DMS53 treated with DMSO at 0.1 percent for 48 hours (cell line): ENCODE measurements around the gene NOTCH3.

ENCODE experiments used
- DNase-seq: peaks from one replicate; lab custom pipeline; 2025; ENCODE audit not compliant: unreplicated experiment; lab: John Stamatoyannopoulos, UW

Gene NOTCH3

DNA sequence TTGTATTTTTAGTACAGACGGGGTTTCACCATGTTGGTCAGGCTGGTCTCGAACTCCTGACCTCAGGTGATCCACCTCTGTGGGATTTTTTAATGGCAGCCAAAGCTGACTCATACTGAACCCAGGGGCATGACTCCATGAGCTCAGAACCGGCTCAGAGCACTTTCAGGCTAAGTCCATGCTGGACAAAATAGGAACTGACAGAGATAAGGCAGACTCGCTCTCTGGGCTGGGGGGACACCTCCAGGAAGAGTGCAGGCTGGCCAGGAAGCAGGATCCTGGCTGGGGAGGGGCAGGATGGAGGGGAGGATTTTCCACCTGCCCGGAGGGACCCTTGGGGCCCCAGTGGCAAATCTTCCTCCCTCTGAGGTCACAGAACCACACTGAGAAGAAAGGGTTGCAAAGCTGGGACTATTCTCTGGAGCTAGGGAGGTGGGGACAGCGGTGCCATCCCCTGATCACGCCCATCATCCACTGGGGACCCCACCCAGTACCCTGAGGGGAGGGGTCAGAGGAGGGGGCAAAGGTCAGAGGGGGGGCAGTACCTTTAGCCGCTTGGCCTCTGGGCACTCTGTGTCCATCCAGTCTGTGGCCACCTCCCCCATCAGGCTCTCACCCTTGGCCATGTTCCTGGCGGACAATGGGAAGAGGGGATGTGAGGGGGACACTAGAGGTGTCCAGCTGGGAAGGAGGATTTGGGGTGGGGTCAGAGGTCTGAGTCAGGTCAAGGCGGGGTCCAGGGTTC, 31.1 kb downstream of the NOTCH3 start:
- no peak for DNase-seq

DNA sequence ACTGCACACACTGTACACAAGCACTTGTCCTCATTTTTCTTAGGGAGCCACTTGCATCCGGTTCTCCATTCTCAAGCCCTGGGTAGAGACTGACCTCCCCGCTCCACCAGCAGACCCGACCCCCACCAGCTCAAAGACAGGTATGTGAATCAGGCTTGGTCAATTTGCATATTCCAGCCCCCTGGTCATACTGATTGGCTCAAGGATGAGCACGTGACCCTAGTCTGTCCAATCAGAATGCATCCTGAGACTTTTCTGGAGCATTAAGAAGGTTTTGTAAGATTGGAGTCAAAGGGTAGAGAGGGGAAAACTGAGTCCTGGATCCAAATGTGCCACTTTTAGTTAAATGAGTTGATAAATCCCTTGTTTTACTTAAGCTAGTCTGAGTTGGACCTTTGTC, 34.1 kb downstream of the NOTCH3 start:
- DNase-seq = no peak

DNA sequence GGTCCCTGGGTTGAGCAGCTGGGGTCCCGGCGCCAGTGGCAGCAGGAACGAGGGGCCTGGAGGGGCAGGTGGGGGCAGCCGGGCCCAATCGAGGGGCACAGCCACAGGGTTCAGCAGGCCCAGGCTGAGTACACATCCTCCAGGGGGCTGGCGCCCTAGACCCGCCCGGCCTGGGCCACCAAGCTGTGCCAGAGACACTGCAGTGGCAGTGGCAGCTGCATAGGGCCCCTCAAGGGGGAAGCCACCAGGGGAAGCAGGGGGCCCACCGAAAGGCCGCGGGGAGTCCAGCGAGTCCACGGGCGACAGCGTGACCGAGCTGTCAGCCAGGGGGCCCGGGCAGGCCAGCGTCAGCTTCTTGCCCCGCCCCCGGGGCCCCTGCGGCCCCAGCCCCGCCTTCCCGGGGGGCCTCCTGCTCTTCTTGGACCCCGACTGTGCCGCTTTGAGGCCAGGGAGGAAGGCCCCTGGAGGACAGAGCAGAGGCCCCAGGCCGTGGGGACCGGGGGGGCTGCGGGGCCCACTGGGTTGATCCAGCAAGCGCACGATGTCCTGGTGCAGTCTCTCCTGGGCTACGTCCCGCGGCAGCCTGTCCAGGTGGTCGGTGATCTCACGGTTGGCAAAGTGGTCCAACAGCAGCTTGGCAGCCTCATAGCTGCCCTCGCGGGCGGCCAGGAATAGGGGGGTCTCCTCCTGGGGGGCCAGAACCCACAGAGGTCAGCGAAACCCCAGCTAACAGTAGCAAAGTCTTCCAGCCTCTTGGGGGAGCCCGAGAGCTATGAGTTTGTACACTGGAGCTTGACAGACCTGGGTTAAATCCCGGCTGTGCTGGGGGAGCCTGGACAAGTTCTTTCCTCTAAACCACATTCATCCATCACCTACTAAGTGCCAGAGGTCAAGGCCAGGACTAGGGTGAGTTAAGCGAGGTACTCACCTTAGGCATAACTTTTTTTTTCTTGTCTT, 39.5 kb downstream of the NOTCH3 start:
- no peak for DNase-seq

DNA sequence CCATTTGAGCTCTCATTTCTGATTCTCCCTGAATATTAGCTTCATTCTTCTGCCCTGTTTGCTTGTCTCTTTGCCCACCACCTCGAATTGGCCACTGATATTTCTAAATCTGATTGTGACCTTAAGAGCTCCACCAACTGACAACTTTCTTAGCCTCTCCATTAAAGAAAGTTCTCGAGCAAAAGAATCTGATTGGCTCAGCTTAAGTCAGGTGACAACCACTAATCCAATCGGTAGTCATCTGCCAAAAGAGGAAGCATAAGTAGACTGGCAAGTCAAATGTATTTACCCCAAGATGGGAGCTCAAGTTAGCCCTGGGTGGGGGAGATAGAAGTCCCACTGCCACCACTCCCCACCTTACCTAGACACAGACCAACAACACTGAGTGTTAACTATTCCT, 41.5 kb downstream of the NOTCH3 start:
- DNase-seq = no peak

DNA sequence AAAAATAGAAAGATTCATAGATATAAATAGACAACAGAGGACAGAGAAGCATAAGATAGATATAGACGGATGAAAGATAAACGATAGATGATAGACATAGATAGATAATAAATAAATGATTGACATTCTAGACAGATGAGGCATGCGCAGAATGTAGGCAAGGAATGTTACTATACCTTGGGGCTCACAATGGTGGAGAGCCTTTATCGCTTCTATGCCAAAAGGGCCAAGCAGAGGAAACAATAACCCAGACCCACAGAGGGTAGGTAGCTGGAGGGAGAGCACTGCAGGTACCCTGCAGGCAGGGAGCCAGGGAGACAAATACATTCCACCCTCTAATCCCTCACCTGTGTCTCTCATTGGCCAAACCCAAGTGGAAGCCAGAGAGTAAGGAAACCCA, 44.4 kb downstream of the NOTCH3 start:
- no peak for DNase-seq

DNA sequence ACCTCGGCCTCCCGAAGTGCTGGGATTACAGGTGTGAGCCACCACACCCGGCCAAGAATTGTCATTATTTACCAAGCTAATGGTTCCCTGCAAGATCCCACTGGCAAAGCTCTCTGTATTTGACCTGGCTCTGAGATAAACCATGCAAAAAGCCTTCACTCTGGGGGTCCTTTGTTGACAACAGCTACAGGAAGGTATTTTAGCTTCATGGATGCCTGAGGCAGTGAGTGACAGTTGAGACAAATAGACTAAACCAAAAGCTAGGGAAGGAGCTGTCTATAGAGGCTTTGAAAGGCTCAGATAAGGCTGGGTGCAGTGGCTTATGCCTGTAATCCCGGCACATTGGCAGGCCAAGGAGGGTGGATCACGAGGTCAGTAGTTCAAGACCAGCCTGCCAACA, 45.5 kb downstream of the NOTCH3 start:
- DNase-seq = no peak

DNA sequence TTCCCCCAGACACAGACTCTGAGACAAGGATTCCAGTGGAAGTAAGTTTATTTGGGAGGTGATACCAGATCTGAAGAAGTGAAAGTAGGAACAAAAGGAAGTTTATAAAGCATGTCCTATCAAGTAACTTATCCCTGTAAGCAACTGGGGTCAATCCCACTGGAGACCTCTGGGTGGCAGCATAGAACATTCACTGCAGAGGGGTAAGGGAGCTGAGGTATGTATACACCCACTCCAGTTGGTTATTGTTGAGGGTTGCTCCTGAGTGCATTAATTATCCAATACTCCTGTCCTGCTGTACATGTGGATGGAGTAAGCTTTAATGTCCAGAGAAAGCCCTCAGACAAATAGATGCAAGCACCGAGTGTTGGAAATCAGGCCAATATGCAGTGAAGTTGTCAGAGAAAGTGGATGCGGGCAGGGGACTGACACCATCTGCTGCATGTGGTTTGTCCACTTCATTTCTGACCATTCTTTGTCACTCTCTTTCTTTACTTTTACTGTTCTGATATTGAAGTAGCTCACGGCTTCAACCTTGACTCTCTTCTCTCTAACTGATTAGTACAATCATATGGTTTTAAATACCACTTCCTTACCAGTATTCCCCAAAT, 46.7 kb downstream of the NOTCH3 start:
- peak; percentile 5 for DNase-seq

DNA sequence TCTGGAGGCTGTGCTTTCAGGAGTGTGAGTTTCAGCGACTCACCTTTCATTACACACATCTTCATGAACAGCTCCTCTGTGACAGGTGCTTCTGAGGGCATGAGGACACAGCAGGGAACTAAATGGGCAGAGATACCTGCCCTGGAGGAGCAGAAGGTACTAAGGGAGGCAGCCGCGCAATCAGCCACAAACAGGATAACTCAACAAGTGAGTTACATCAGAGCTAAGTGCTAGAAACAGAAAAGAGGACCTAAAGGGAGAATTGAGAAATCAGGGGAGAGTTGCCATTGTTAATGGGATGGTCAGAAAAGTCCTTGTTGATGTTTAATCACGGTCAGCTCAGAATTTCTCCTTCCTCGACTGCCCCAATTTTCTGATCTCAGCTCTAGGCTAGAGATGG, 51.1 kb downstream of the NOTCH3 start:
- no peak for DNase-seq

DNA sequence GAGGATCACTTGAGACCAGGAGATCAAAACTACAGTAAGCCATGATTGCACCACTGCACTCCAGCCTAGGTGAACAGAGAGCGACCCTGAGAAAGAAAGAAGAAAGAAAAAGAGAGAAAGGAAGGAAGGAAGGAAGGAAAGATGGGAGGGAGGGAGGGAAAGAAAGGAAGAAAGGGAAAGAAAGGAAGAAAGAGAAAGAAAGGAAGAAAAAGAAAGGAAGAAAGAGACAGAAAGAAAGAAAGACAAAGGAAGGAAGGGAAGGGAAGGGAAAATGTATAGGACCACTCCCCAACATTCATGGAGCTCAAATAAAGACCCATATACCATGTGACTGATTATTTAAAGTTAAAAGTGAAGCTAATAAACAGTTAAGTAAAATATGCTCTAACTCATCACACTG, 53.7 kb downstream of the NOTCH3 start:
- no peak for DNase-seq

DNA sequence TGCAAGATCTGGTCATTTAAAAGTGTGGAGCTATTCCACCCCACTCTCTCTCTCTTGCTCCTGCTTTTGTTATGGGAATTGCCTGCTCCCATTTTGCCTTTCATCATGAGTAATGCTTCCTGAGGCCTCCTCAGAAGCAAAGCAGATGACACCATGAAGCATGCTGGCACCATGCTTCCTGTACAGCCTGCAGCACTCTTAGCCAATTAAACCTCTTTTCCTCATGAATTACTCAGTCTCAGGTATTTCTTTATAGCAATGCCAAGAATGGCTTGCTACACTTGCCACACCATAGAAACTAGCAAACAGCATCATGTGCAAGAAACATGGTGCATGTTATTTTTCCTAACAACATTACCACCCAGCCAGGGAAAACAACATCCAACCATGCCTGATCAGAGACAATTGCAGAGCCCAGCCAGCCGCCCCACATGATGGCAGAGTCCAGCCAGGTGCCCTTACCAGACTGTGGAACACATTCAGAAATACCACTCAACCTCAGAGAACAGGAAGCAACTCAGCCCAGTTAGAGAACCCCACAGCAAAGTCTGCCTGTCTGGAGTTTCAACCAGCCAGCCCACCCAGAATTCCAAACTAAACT, 56.6 kb downstream of the NOTCH3 start:
- DNase-seq = no peak

DNA sequence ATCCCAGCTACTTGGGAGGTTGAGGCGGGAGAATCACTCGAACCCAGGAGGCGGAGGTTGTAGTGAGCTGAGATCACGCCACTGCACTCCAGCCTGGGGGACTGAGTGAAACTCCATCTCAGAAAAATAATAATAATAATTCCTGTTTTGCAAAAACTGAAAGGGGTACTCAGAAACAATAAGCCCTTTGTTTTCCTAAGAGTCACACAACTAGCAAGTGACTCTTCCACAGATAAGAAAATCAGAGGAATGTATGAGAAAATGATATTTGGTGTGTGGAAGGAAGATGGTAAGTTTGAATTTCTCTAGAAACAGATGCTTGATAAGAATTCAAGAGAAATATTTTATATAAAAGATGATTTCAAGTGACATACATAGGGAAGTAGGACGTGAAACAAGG, 58.5 kb downstream of the NOTCH3 start:
- no peak for DNase-seq

DNA sequence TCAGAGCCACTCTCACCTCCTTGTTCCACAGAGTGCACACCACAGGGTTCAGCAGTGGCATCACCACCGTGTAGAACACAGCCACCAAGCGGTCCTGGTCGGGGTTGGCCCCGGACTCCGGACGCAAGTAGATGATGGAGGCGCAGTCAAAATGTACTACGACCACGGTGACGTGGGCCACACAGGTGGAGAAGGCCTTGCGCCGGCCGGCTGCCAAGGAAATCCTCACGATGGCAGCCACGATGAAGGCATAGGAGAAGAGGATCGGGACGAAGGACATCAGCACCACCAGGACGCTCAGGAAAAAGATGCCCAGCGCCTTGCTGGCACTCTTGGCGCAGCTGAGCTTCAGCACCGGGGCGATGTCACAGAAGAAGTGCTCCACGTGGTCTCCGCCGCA, 59.7 kb downstream of the NOTCH3 start:
- no peak for DNase-seq

DNA sequence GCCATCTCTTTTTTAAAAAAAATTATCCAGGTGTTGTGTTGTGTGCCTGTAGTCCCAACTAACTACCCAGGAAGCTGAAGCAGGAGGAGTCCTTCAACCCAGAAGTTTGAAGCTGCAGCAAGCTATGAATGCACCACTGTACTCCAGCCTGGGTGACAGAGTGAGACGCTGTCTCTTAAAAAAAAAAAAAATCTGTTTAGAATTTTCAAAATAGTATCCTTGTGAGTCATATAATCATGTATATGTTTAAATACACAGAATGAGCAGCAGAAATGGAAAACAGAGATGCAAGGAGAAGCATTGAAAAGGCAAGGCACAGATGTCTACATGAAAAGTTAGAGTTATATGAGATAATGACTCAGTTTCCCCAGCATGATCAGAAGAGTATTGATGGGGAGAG, 62.4 kb downstream of the NOTCH3 start:
- no peak for DNase-seq

DNA sequence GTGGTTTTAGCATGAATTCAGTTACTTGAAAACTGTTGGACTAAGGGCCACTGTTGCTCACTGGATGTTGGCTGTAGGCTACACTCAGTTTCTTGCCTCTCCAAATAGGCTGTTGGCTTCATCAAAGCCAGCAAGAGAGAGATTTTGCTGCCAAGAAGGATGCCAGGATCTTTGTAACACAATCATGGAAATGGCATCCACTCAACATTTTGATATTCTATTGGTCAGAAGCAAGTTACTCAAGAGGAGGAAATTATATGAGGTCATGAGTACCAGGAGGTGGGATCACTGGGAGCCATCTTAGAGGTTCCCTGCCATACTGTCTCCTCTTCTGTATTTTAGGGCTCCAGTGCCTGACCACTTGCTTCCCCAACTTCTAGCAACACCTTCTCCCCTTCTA, 63.0 kb downstream of the NOTCH3 start:
- DNase-seq = no peak

DNA sequence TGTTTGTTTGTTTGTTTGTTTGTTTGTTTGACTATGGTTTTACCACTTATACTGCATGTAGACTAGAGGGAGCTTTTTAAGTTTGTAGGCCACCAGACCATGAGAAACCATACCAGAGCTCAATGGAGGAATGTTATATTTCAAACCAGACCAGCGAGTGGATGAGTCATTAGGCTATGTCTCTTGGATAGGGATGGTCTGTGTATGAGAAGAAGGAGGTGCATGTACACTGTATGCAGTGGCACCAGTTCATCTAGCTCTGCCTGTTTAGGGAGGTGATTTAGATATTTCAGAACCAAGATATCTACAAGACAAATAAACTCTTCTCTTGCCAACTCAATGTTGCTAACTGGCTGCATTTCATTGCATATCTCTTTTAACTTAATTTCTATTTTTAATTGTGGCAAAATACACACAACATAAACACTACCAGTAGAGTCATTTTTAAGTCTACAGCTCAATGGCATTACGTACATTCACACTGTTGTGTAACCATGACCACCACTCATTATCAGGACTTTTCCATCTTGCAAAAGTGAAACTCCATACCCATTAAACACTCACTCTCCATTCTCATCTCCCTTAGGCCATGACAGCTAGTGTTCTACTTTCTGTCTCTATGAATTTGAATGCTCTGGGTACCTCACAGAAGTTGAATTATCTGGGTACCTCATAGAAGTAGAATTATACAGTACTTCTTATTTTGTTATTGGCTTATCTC, 64.4 kb downstream of the NOTCH3 start:
- no peak for DNase-seq

DNA sequence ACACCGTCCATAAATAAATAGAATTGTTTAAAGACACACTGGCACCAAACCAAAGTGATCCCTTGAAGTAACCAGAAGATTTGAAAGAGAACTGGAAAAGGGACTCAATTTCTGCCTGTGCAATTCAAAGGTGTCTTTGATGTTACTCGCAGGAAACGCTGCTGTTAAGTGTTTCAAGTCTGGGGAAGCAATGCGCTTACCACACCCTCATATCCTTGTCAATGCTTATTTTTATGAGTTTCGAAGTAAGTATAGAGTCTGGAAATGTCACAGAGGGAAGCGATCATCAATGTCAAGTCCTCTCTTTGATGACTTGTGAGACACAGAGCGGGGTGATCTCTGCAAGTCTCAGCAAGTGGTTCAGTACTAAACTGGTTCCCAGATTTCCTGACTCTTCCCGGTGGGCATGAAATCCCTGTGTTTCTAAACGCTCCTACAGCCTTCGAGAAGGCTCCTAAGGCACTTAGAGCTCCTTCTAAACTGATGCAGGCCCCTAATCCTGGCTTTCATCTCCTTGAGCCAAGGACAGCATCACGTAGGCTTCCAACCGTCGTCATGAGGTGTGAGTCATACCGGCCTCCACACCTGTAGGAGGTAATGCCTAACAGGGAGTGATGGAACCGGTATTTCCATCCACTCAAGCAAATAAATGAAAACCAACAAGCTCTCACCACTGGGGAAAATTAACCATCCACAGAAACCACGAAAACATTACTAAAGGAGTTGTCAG, 70.8 kb downstream of the NOTCH3 start:
- DNase-seq = peak; percentile 61

DNA sequence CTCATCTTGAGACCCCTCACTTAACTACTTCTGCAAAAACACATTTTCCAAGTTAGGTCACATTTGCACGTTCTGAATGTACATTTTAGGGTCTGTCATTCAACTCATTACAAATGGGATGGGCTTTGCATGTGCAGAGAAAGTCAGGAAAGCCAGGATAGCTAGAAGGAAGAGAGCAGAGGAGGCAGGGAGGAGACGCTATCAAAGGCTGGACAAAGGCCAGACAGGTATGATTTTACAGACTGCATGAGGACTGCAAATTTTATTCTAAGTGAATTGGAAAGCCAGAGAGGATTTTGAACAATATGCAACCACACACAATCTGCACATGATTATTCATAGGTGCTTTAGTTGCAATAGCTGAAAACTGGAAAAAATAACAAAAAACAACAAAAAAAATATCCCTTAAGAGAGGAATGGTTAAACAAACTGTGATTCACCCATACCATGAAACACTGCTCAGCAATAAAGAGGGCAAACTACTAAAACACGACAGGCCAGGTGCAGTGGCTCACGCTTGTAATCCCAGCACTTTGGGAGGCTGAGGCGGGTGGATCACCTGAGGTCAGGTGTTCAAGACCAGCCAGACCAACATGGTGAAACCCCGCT, 72.5 kb downstream of the NOTCH3 start:
- DNase-seq = no peak

DNA sequence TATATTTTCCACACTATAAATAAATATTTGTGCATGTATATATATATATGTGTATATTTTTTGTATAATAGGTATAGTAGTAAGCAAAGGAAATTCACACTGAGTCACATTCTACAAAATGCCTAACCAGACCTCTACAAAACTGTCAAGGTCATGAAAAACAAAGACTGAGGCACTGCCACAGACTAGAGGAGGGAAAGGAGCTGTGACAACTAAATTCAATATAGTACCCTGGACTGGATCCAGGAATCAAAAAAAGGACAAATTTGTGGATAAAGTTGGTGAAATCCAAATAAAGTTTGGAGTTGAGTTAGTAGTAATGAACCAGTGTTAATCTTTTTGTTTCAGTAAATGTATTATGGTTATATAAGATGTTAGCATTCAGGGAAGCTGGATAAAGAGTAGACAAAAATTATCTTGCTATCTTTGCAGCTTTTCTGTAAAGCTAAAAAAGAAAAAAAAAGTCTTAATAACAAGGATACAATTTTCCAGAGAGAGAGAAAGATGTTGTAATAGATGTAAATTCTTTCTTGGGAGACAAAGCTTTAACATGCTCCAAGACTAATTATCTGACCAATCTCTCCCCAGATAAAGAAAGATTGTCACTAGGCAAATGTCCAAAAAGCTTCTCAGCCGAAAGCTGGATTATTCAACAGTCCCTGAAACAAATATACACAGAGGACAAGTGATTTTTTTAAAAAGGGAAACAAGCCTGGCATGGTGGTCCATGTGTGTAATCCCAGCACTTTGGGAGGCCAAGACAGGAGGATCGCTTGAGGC, 74.5 kb downstream of the NOTCH3 start:
- DNase-seq = no peak
